Pulmonary artery endothelial cell (primary cell): ENCODE data around the gene AREG. TPM values are rescaled to one million over a fixed set of nuclear protein-coding genes. Genes with fewer than 3 reads are reported as not detected.

Experiments used
- DNase-seq: peaks from one replicate; pipeline ENCODE4 v3.0.0-alpha.2; 2011; ENCODE audit warnings: low read depth, low spot score
- total RNA-seq: library from RNA; depleted of rRNA; stranded (reverse); fragments of >200 nt; gene quantifications from 2 replicates; pipeline ENCODE4 v1.2.3, GENCODE V29; 2014

AREG gene
- total RNA-seq, 1 donor from 2014 or later = 0.20 TPM

- DNase-seq = peak; percentile 77
Measured at GRCh38 chr4:74504212-74504611, 59.3 kb downstream of the AREG start.

Other genes with a start within 250 kb of the AREG start
- 0.13 TPM in 1 of 2 replicates, not detected in the other for gene EPGN, start 136.7 kb upstream of the AREG start, total RNA-seq
- gene EREG, start 80.0 kb upstream of the AREG start, total RNA-seq = not detected in 2 replicates